ENCODE data around the gene LRRC38. TPM values are rescaled to one million over a fixed set of nuclear protein-coding genes. Genes with fewer than 3 reads are reported as not detected.

The LRRC38 gene
- total RNA-seq (2016; rRNA removed; fragmentation: Illumina TruSeq; extraction: Trizol), result not detected in 2 replicates
- not detected in 2 replicates for total RNA-seq (2016; cell fraction: cytosol; rRNA removed; fragmentation: Illumina TruSeq; extraction: Trizol; ENCODE audit: low read depth)
- not detected in 2 replicates for total RNA-seq (2016; cell fraction: insoluble cytoplasmic fraction; rRNA removed; fragmentation: Illumina TruSeq; extraction: Trizol)
- not detected in 2 replicates for total RNA-seq (2016; cell fraction: membrane; rRNA removed; fragmentation: Illumina TruSeq; extraction: Trizol)
- not detected in 2 replicates for total RNA-seq (2016; cell fraction: nucleus; rRNA removed; fragmentation: Illumina TruSeq; extraction: Trizol)
- polyA plus RNA-seq (2011; rRNA removed), result not detected in 2 replicates
- not detected in 2 replicates for polyA plus RNA-seq (2011; cell fraction: cytosol; rRNA removed)
- not detected in 2 replicates for polyA plus RNA-seq (2011; cell fraction: nucleus; rRNA removed)
- not detected in 2 replicates for polyA plus RNA-seq (2012)
- polyA plus RNA-seq (2016; cell fraction: cytosol; fragmentation: Illumina TruSeq; extraction: Trizol; ENCODE audit: low read depth), result not detected in 2 replicates
- not detected in 2 replicates for polyA plus RNA-seq (2016; cell fraction: insoluble cytoplasmic fraction; fragmentation: Illumina TruSeq; extraction: Trizol; ENCODE audit: low read depth)
- polyA plus RNA-seq (2016; cell fraction: membrane; fragmentation: Illumina TruSeq; extraction: Trizol; ENCODE audit: low read depth), result not detected in 2 replicates
- polyA plus RNA-seq (2016; cell fraction: nucleus; fragmentation: Illumina TruSeq; extraction: Trizol; ENCODE audit: insufficient read depth, low read depth), result not detected in 2 replicates
- polyA minus RNA-seq (2011; rRNA and poly(A)+ RNA removed; ENCODE audit: low replicate concordance), result not detected in 2 replicates
- polyA minus RNA-seq (2011; cell fraction: cytosol; rRNA and poly(A)+ RNA removed), result not detected in 2 replicates
- polyA minus RNA-seq (2011; cell fraction: nucleus; rRNA and poly(A)+ RNA removed), result not detected in 2 replicates
- not detected for Bru-seq, nascent RNA
- not detected for BruChase-seq, experiment 1, labeled RNA remaining after a 6-hour chase
- not detected for BruChase-seq, experiment 2, labeled RNA remaining after a 2-hour chase
- long read RNA-seq, experiment 1, result 0 reads
- long read RNA-seq, experiment 2, result 0 reads

GRCh38 chr1:13513895-13514546 lies at the start of gene LRRC38:
LRRC38 (minus strand) TSS chr1:13514003; CDS start chr1:13513593, 410 bp downstream.
- Histone ChIP-seq H3K27me3 (ENCODE audit: control insufficient read depth in 1 of 2, insufficient read depth in 2 of 2, low read length in 2 of 2) (peaks cover 5 to 40% of the 10 kb centered on the region in 2 experiments; a peak in 4 of 5 replicates), H2AFZ (ENCODE audit: low read length) (no peak within 1 kb of the TSS), H3K9me3 (ENCODE audit: low read length) (0 out of 2 replicates have a peak, but pooled peaks cover 4% of the 10 kb centered on the region), H4K20me1 (ENCODE audit: insufficient read depth, low read length) (no peaks in the 10 kb centered on the region), H3K27ac (ENCODE audit: extremely low read length, insufficient read depth, low read length) (no peak within 1 kb of the TSS), H3K4me3 (replicated peaks in 1 of 3; ENCODE audit: insufficient read depth in 1 of 3, low read depth in 2 of 3, low read length in 3 of 3) (no peak within 1 kb of the TSS), H3K4me1 (ENCODE audit: insufficient read depth, low read length) (no peaks in the 10 kb centered on the region), H3K36me3 (replicated peaks in 1 of 2; ENCODE audit: control insufficient read depth in 1 of 2, insufficient read depth in 2 of 2, low read length in 2 of 2) (no peaks in the 10 kb centered on the region), H3K9ac (ENCODE audit: insufficient read depth, low read depth, low read length) (no peak within 1 kb of the TSS), H3K4me2 (ENCODE audit: low read depth, low read length) (no peak within 1 kb of the TSS), H3K79me2 (ENCODE audit: insufficient read depth, low read length) (no peaks in the 10 kb centered on the region)
- ATAC-seq (peak; percentile 64), DNase-seq (ENCODE audit: low spot score) (no peak), FAIRE-seq (no peak)
- CTCF ChIA-PET (ENCODE audit: low intra/inter-chr PET ratio, low total read pairs), result no interaction called here
- in situ Hi-C loops (cut with HindIII; ENCODE audit: extremely low pct_ligation_motif_present, low pct_unique_long_range_greater_than_20kb), result no loop called here
- intact Hi-C loops (cut with micrococcal nuclease; ENCODE audit: unreplicated experiment), result no loop called here
- BruUV-seq (replicated peaks), result no TSS peak
- WGBS (ENCODE audit: low lambda C conversion rate), result 0% methylated on average over 1 of the region's 34 CpGs
- POLR2A ChIA-PET, result no interaction called here
- TF ChIP-seq TFDP1 (CRISPR knock-in tag; IDR thresholded peaks at IDR 0.05; ENCODE audit: borderline replicate concordance) (no peak), SKIL (CRISPR knock-in tag; IDR thresholded peaks at IDR 0.05; ENCODE audit: borderline replicate concordance) (no peak), NCOA1 (CRISPR knock-in tag; IDR thresholded peaks at IDR 0.05) (no peak), ZNF337 (CRISPR knock-in tag; IDR thresholded peaks at IDR 0.05; ENCODE audit: borderline replicate concordance, low read depth) (no peak), ZNF138 (CRISPR knock-in tag; IDR thresholded peaks at IDR 0.05; ENCODE audit: low read depth) (no peak), JARID2 (CRISPR knock-in tag; IDR thresholded peaks at IDR 0.05; ENCODE audit: insufficient replicate concordance) (no peak), SKI (IDR thresholded peaks at IDR 0.05; ENCODE audit: partially characterized antibody) (no peak)
- TF ChIP-seq, protein P1, sequence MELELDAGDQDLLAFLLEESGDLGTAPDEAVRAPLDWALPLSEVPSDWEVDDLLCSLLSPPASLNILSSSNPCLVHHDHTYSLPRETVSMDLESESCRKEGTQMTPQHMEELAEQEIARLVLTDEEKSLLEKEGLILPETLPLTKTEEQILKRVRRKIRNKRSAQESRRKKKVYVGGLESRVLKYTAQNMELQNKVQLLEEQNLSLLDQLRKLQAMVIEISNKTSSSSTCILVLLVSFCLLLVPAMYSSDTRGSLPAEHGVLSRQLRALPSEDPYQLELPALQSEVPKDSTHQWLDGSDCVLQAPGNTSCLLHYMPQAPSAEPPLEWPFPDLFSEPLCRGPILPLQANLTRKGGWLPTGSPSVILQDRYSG (CRISPR knock-in tag; IDR thresholded peaks at IDR 0.05), result no peak
- TF ChIP-seq, protein P2, sequence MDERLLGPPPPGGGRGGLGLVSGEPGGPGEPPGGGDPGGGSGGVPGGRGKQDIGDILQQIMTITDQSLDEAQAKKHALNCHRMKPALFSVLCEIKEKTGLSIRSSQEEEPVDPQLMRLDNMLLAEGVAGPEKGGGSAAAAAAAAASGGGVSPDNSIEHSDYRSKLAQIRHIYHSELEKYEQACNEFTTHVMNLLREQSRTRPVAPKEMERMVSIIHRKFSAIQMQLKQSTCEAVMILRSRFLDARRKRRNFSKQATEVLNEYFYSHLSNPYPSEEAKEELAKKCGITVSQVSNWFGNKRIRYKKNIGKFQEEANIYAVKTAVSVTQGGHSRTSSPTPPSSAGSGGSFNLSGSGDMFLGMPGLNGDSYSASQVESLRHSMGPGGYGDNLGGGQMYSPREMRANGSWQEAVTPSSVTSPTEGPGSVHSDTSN (CRISPR knock-in tag; IDR thresholded peaks at IDR 0.05), result no peak
- TF ChIP-seq, protein P3, sequence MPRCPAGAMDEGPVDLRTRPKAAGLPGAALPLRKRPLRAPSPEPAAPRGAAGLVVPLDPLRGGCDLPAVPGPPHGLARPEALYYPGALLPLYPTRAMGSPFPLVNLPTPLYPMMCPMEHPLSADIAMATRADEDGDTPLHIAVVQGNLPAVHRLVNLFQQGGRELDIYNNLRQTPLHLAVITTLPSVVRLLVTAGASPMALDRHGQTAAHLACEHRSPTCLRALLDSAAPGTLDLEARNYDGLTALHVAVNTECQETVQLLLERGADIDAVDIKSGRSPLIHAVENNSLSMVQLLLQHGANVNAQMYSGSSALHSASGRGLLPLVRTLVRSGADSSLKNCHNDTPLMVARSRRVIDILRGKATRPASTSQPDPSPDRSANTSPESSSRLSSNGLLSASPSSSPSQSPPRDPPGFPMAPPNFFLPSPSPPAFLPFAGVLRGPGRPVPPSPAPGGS (CRISPR knock-in tag; IDR thresholded peaks at IDR 0.05), result no peak

Data from HepG2 (cell line).